Transverse colon (tissue), 3 donors: Measurements from ENCODE around the gene LAPTM5.

ENCODE experiments used
- CTCF ChIP-seq, 5 experiments: fragments of 200-600 bp in 3 of 5; fragments of 450-650 bp in 2 of 5; sonication (generic) in 3 of 5; IDR thresholded peaks; 1 replicate in 2 of 5; 2 replicates in 3 of 5; pipeline ENCODE4 v1.5.1; 2016 to 2017; ENCODE audit warnings: antibody characterized with exemption in 5 of 5, inconsistent platforms in 3 of 5, mild to moderate bottlenecking in 2 of 5, moderate library complexity in 1 of 5
- POLR2A ChIP-seq: fragments of 450-650 bp; IDR thresholded peaks from one replicate; pipeline ENCODE4 v1.6.1; 2016; ENCODE audit warnings: antibody characterized with exemption, mild to moderate bottlenecking, moderate library complexity

GRCh38 chr1:30714536-30715090 lies 43.0 kb downstream of the LAPTM5 start:
- TF ChIP-seq CTCF (IDR thresholded peaks at IDR 0.05), result no peak
- TF ChIP-seq POLR2A, result no peak
